PC-3 (cell line): ENCODE data around the gene FGF6.
"Not testable (repeated sequence)": the region's sequence is repeated elsewhere in the genome, so short reads cannot be mapped to it uniquely, and the experiment has no call there.

Experiments used
- CTCF ChIP-seq: fragments of 300-600 bp; sonication (generic); conservative IDR thresholded peaks from 2 replicates; pipeline ENCODE4 v1.5.1; 2017; ENCODE audit warnings: antibody characterized with exemption, low read depth, mild to moderate bottlenecking, low read length
- EZH2 ChIP-seq: fragments of 300-600 bp; sonication (generic); IDR thresholded peaks from one replicate; pipeline ENCODE4 v1.6.1; 2017; ENCODE audit warnings: antibody characterized with exemption, mild to moderate bottlenecking, low read length; ENCODE audit not compliant: unreplicated experiment

- not testable (repeated sequence) for TF ChIP-seq EZH2, CTCF
Observed at GRCh38 chr12:4455849-4456248, 10.2 kb upstream of the FGF6 start.
